SH-SY5Y (cell line): ENCODE data around the gene CEP350.

Experiments
- GATA2 ChIP-seq: IDR thresholded peaks from 2 replicates; pipeline ENCODE4 v1.6.1; 2011; ENCODE audit warnings: mild to moderate bottlenecking, low read depth, low read length
- GATA3 ChIP-seq: IDR thresholded peaks from 2 replicates; pipeline ENCODE4 v1.6.1; 2011; ENCODE audit warnings: low read depth, mild to moderate bottlenecking, low read length, moderate library complexity

GRCh38 chr1:180020017-180020416 lies 65.4 kb downstream of the CEP350 start:
- TF ChIP-seq GATA3 = no peak
- TF ChIP-seq GATA2 = no peak
